Measurements from ENCODE around the gene SLAMF8. TPM values are rescaled to one million over a fixed set of nuclear protein-coding genes. Genes with fewer than 3 reads are reported as not detected.
A peak's percentile ranks its signal among the peaks of the same experiment; 100 is the strongest.

The SLAMF8 gene
- polyA plus RNA-seq, 1 donor, result 4.5 TPM

GRCh38 chr1:159869607-159870006 is 42.9 kb downstream of the SLAMF8 start:
- Histone ChIP-seq H3K27me3 (ENCODE audit: control insufficient read depth, insufficient read depth, low read length) (peaks cover 7% of the 10 kb centered on the region), H3K27ac (ENCODE audit: low read length) (no peak overlapping the region), H3K4me3 (ENCODE audit: low read length) (no peak overlapping the region), H3K36me3 (ENCODE audit: control insufficient read depth, insufficient read depth, low read length) (no peaks in the 10 kb centered on the region), H3K4me1 (ENCODE audit: control insufficient read depth, insufficient read depth, low read length) (peaks cover 17% of the 10 kb centered on the region), H3K9me3 (ENCODE audit: control insufficient read depth, low read depth, low read length) (no peaks in the 10 kb centered on the region)
- DNase-seq, result no peak
- WGBS (ENCODE audit: insufficient coverage, low lambda C conversion rate), result 100% methylated on average over 1 of the region's 1 CpG

GRCh38 chr1:159870704-159871103 is 44.0 kb downstream of the SLAMF8 start:
- H3K9me3 ChIP-seq (ENCODE audit: control insufficient read depth, low read depth, low read length), result no peaks in the 10 kb centered on the region
- WGBS (ENCODE audit: insufficient coverage, low lambda C conversion rate), result no CpG with 5 or more reads among the region's 5 CpGs
- no peak for DNase-seq

GRCh38 chr1:159872891-159873290 is 46.2 kb downstream of the SLAMF8 start:
- H3K4me1 ChIP-seq (ENCODE audit: control insufficient read depth, insufficient read depth, low read length), result peaks cover 5% of the 10 kb centered on the region
- no peak overlapping the region for H3K4me3 ChIP-seq (ENCODE audit: low read length)
- H3K36me3 ChIP-seq (ENCODE audit: control insufficient read depth, insufficient read depth, low read length), result no peaks in the 10 kb centered on the region
- H3K27ac ChIP-seq (ENCODE audit: low read length), result no peak overlapping the region
- no peak for DNase-seq
- WGBS (ENCODE audit: insufficient coverage, low lambda C conversion rate), result no CpG with 5 or more reads among the region's 15 CpGs
- H3K9me3 ChIP-seq (ENCODE audit: control insufficient read depth, low read depth, low read length), result no peaks in the 10 kb centered on the region
- H3K27me3 ChIP-seq (ENCODE audit: control insufficient read depth, insufficient read depth, low read length), result peaks cover 7% of the 10 kb centered on the region

More at GRCh38 chr1:159870704-159871103, 44.0 kb downstream of the SLAMF8 start:
- Histone ChIP-seq H3K4me1 (ENCODE audit: control insufficient read depth, insufficient read depth, low read length) (peaks cover 17% of the 10 kb centered on the region), H3K27ac (ENCODE audit: low read length) (no peak overlapping the region), H3K27me3 (ENCODE audit: control insufficient read depth, insufficient read depth, low read length) (peaks cover 7% of the 10 kb centered on the region), H3K36me3 (ENCODE audit: control insufficient read depth, insufficient read depth, low read length) (no peaks in the 10 kb centered on the region), H3K4me3 (ENCODE audit: low read length) (no peak overlapping the region)

GRCh38 chr1:159873530-159874143 is 47.0 kb downstream of the SLAMF8 start:
- Histone ChIP-seq H3K27ac (ENCODE audit: low read length) (no peak overlapping the region), H3K4me1 (ENCODE audit: control insufficient read depth, insufficient read depth, low read length) (no peaks in the 10 kb centered on the region), H3K4me3 (ENCODE audit: low read length) (no peak overlapping the region), H3K9me3 (ENCODE audit: control insufficient read depth, low read depth, low read length) (no peaks in the 10 kb centered on the region), H3K27me3 (ENCODE audit: control insufficient read depth, insufficient read depth, low read length) (peaks cover 7% of the 10 kb centered on the region), H3K36me3 (ENCODE audit: control insufficient read depth, insufficient read depth, low read length) (no peaks in the 10 kb centered on the region)
- no CpG with 5 or more reads among the region's 4 CpGs for WGBS (ENCODE audit: insufficient coverage, low lambda C conversion rate)
- no peak for DNase-seq

- Histone ChIP-seq H3K9me3 (ENCODE audit: control insufficient read depth, low read depth, low read length) (no peaks in the 10 kb centered on the region), H3K4me3 (ENCODE audit: low read length) (no peak overlapping the region), H3K4me1 (ENCODE audit: control insufficient read depth, insufficient read depth, low read length) (peaks cover 5% of the 10 kb centered on the region), H3K27me3 (ENCODE audit: control insufficient read depth, insufficient read depth, low read length) (peaks cover 3% of the 10 kb centered on the region), H3K36me3 (ENCODE audit: control insufficient read depth, insufficient read depth, low read length) (no peaks in the 10 kb centered on the region), H3K27ac (ENCODE audit: low read length) (no peak overlapping the region)
- no peak for DNase-seq
- 90% methylated on average over 2 of the region's 6 CpGs for WGBS (ENCODE audit: insufficient coverage, low lambda C conversion rate)
Observed at GRCh38 chr1:159877695-159878444, 51.2 kb downstream of the SLAMF8 start.

- WGBS (ENCODE audit: insufficient coverage, low lambda C conversion rate), result 90% methylated on average over 2 of the region's 3 CpGs
- peaks cover 5% of the 10 kb centered on the region for H3K4me1 ChIP-seq (ENCODE audit: control insufficient read depth, insufficient read depth, low read length)
- DNase-seq, result no peak
- H3K9me3 ChIP-seq (ENCODE audit: control insufficient read depth, low read depth, low read length), result no peaks in the 10 kb centered on the region
- H3K27ac ChIP-seq (ENCODE audit: low read length), result no peak overlapping the region
- no peaks in the 10 kb centered on the region for H3K36me3 ChIP-seq (ENCODE audit: control insufficient read depth, insufficient read depth, low read length)
- no peaks in the 10 kb centered on the region for H3K27me3 ChIP-seq (ENCODE audit: control insufficient read depth, insufficient read depth, low read length)
- H3K4me3 ChIP-seq (ENCODE audit: low read length), result no peak overlapping the region
Observed at GRCh38 chr1:159879136-159879535, 52.5 kb downstream of the SLAMF8 start.

- WGBS (ENCODE audit: insufficient coverage, low lambda C conversion rate), result no CpG with 5 or more reads among the region's 4 CpGs
- no peaks in the 10 kb centered on the region for H3K9me3 ChIP-seq (ENCODE audit: control insufficient read depth, low read depth, low read length)
- H3K27me3 ChIP-seq (ENCODE audit: control insufficient read depth, insufficient read depth, low read length), result no peaks in the 10 kb centered on the region
- no peak overlapping the region for H3K4me3 ChIP-seq (ENCODE audit: low read length)
- H3K36me3 ChIP-seq (ENCODE audit: control insufficient read depth, insufficient read depth, low read length), result no peaks in the 10 kb centered on the region
- H3K4me1 ChIP-seq (ENCODE audit: control insufficient read depth, insufficient read depth, low read length), result peaks cover 5% of the 10 kb centered on the region
- DNase-seq, result no peak
- no peak overlapping the region for H3K27ac ChIP-seq (ENCODE audit: low read length)
Observed at GRCh38 chr1:159879977-159880376, 53.3 kb downstream of the SLAMF8 start.

GRCh38 chr1:159880430-159880829 is 53.8 kb downstream of the SLAMF8 start:
- H3K36me3 ChIP-seq (ENCODE audit: control insufficient read depth, insufficient read depth, low read length), result no peaks in the 10 kb centered on the region
- no peak for DNase-seq
- H3K27me3 ChIP-seq (ENCODE audit: control insufficient read depth, insufficient read depth, low read length), result no peaks in the 10 kb centered on the region
- 80% methylated on average over 1 of the region's 3 CpGs for WGBS (ENCODE audit: insufficient coverage, low lambda C conversion rate)
- no peak overlapping the region for H3K4me3 ChIP-seq (ENCODE audit: low read length)
- H3K4me1 ChIP-seq (ENCODE audit: control insufficient read depth, insufficient read depth, low read length), result peaks cover 5% of the 10 kb centered on the region
- H3K9me3 ChIP-seq (ENCODE audit: control insufficient read depth, low read depth, low read length), result no peaks in the 10 kb centered on the region
- H3K27ac ChIP-seq (ENCODE audit: low read length), result no peak overlapping the region

- Histone ChIP-seq H3K4me3 (ENCODE audit: low read length) (no peak overlapping the region), H3K36me3 (ENCODE audit: control insufficient read depth, insufficient read depth, low read length) (no peaks in the 10 kb centered on the region), H3K4me1 (ENCODE audit: control insufficient read depth, insufficient read depth, low read length) (peaks cover 5% of the 10 kb centered on the region), H3K27ac (ENCODE audit: low read length) (peak overlapping the region; percentile 45), H3K27me3 (ENCODE audit: control insufficient read depth, insufficient read depth, low read length) (no peaks in the 10 kb centered on the region), H3K9me3 (ENCODE audit: control insufficient read depth, low read depth, low read length) (no peaks in the 10 kb centered on the region)
- 73% methylated on average over 1 of the region's 6 CpGs for WGBS (ENCODE audit: insufficient coverage, low lambda C conversion rate)
- DNase-seq, result peak; percentile 98
Observed at GRCh38 chr1:159881622-159882526, 55.2 kb downstream of the SLAMF8 start.

- Histone ChIP-seq H3K9me3 (ENCODE audit: control insufficient read depth, low read depth, low read length) (no peaks in the 10 kb centered on the region), H3K36me3 (ENCODE audit: control insufficient read depth, insufficient read depth, low read length) (no peaks in the 10 kb centered on the region), H3K4me1 (ENCODE audit: control insufficient read depth, insufficient read depth, low read length) (peaks cover 5% of the 10 kb centered on the region), H3K27ac (ENCODE audit: low read length) (peak overlapping the region; percentile 45), H3K4me3 (ENCODE audit: low read length) (no peak overlapping the region), H3K27me3 (ENCODE audit: control insufficient read depth, insufficient read depth, low read length) (no peaks in the 10 kb centered on the region)
- DNase-seq, result no peak
- WGBS (ENCODE audit: insufficient coverage, low lambda C conversion rate), result no CpG with 5 or more reads among the region's 2 CpGs
Observed at GRCh38 chr1:159882527-159882862, 55.8 kb downstream of the SLAMF8 start.

Data from large intestine (tissue), 3 donors.